ENCODE data around the gene KRT17.
"Not testable (repeated sequence)": the region's sequence is repeated elsewhere in the genome, so short reads cannot be mapped to it uniquely, and the experiment has no call there.

KRT17 gene

GRCh38 chr17:41622340-41623183 lies 1.8 kb downstream of the KRT17 start:
- H3K14ac ChIP-seq (ENCODE audit: low read length in 2 of 2); DNase-seq; H2BK5ac ChIP-seq (ENCODE audit: low read depth, low read length, poor library complexity, severe bottlenecking); H3K9ac ChIP-seq (ENCODE audit: low read length); H3K18ac ChIP-seq (ENCODE audit: low read depth in 1 of 2, low read length in 2 of 2); H2AFZ ChIP-seq (ENCODE audit: low read depth, low read length); H3K4me3 ChIP-seq (ENCODE audit: insufficient read depth in 1 of 2, low read depth in 1 of 2, low read length in 2 of 2); H2BK12ac ChIP-seq (ENCODE audit: low read length in 2 of 2); H3K9me3 ChIP-seq (ENCODE audit: control insufficient read depth, low read length); H2AK5ac ChIP-seq (ENCODE audit: low read length, severe bottlenecking); H3K4ac ChIP-seq (ENCODE audit: low read depth in 1 of 2, low read length in 2 of 2); H2BK120ac ChIP-seq (ENCODE audit: low read depth, low read length); H4K8ac ChIP-seq (ENCODE audit: low read length); H3K79me1 ChIP-seq (replicated peaks; ENCODE audit: low read length, poor library complexity, severe bottlenecking); H3K36me3 ChIP-seq (ENCODE audit: control insufficient read depth in 1 of 2, insufficient read depth in 2 of 2, low read depth in 1 of 2, low read length in 2 of 2); H3K27ac ChIP-seq (ENCODE audit: low read length, poor library complexity, severe bottlenecking); H4K91ac ChIP-seq (ENCODE audit: low read length); H3K23ac ChIP-seq (ENCODE audit: low read length in 2 of 2); H3K4me2 ChIP-seq (ENCODE audit: low read length, poor library complexity, severe bottlenecking): not testable (repeated sequence)
- Histone ChIP-seq H3K27me3 (ENCODE audit: control insufficient read depth in 1 of 2, insufficient read depth in 1 of 2, low read length in 2 of 2) (peaks cover 0 to 33% of the 10 kb centered on the region in 2 experiments), H3K4me1 (ENCODE audit: control insufficient read depth, insufficient read depth, low read depth, low read length) (peaks cover 41% of the 10 kb centered on the region), H2BK15ac (ENCODE audit: low read depth, poor library complexity, severe bottlenecking) (peak overlapping the region; percentile 9)
- 79% methylated on average over 17 of the region's 19 CpGs for WGBS

- Histone ChIP-seq H3K9ac (ENCODE audit: low read length) (no peak overlapping the region), H2BK5ac (ENCODE audit: low read depth, low read length, poor library complexity, severe bottlenecking) (no peak overlapping the region), H4K8ac (ENCODE audit: low read length) (no peak overlapping the region), H3K4me2 (ENCODE audit: low read length, poor library complexity, severe bottlenecking) (no peak overlapping the region), H2BK15ac (ENCODE audit: low read depth, poor library complexity, severe bottlenecking) (no peak overlapping the region), H3K18ac (ENCODE audit: low read depth in 1 of 2, low read length in 2 of 2) (no peak overlapping the region), H2BK12ac (ENCODE audit: low read length in 2 of 2) (no peak overlapping the region), H3K14ac (ENCODE audit: low read length in 2 of 2) (no peak overlapping the region), H2AK5ac (ENCODE audit: low read length, severe bottlenecking) (no peak overlapping the region), H3K79me1 (replicated peaks; ENCODE audit: low read length, poor library complexity, severe bottlenecking) (no peaks in the 10 kb centered on the region), H3K36me3 (ENCODE audit: control insufficient read depth in 1 of 2, insufficient read depth in 2 of 2, low read depth in 1 of 2, low read length in 2 of 2) (no peaks in the 10 kb centered on the region), H4K91ac (ENCODE audit: low read length) (no peak overlapping the region), H3K9me3 (ENCODE audit: control insufficient read depth, low read length) (no peaks in the 10 kb centered on the region), H3K4me1 (ENCODE audit: control insufficient read depth, insufficient read depth, low read depth, low read length) (peaks cover 37% of the 10 kb centered on the region), H3K27me3 (ENCODE audit: control insufficient read depth in 1 of 2, insufficient read depth in 1 of 2, low read length in 2 of 2) (peaks cover 5 to 33% of the 10 kb centered on the region in 2 experiments), H3K4me3 (ENCODE audit: insufficient read depth in 1 of 2, low read depth in 1 of 2, low read length in 2 of 2) (no peak overlapping the region), H2BK120ac (ENCODE audit: low read depth, low read length) (no peak overlapping the region), H3K27ac (ENCODE audit: low read length, poor library complexity, severe bottlenecking) (no peak overlapping the region), H2AFZ (ENCODE audit: low read depth, low read length) (no peak overlapping the region), H3K23ac (ENCODE audit: low read length in 2 of 2) (no peak overlapping the region), H3K4ac (ENCODE audit: low read depth in 1 of 2, low read length in 2 of 2) (no peak overlapping the region)
- WGBS: 78% methylated on average over 2 of the region's 2 CpGs
- no peak for DNase-seq
Measured at GRCh38 chr17:41621916-41622315, 2.5 kb downstream of the KRT17 start.

GRCh38 chr17:41621435-41621817 lies 2.9 kb downstream of the KRT17 start:
- not testable (repeated sequence) for H3K4ac ChIP-seq (ENCODE audit: low read depth in 1 of 2, low read length in 2 of 2); DNase-seq; H2BK15ac ChIP-seq (ENCODE audit: low read depth, poor library complexity, severe bottlenecking); H3K79me1 ChIP-seq (replicated peaks; ENCODE audit: low read length, poor library complexity, severe bottlenecking); H3K23ac ChIP-seq (ENCODE audit: low read length in 2 of 2); H2BK120ac ChIP-seq (ENCODE audit: low read depth, low read length); H3K9ac ChIP-seq (ENCODE audit: low read length); H3K4me2 ChIP-seq (ENCODE audit: low read length, poor library complexity, severe bottlenecking); H3K14ac ChIP-seq (ENCODE audit: low read length in 2 of 2); H3K27ac ChIP-seq (ENCODE audit: low read length, poor library complexity, severe bottlenecking); H3K36me3 ChIP-seq (ENCODE audit: control insufficient read depth in 1 of 2, insufficient read depth in 2 of 2, low read depth in 1 of 2, low read length in 2 of 2); H3K18ac ChIP-seq (ENCODE audit: low read depth in 1 of 2, low read length in 2 of 2); H3K9me3 ChIP-seq (ENCODE audit: control insufficient read depth, low read length); H2AFZ ChIP-seq (ENCODE audit: low read depth, low read length); H4K91ac ChIP-seq (ENCODE audit: low read length); H2BK12ac ChIP-seq (ENCODE audit: low read length in 2 of 2); H4K8ac ChIP-seq (ENCODE audit: low read length); H3K4me3 ChIP-seq (ENCODE audit: insufficient read depth in 1 of 2, low read depth in 1 of 2, low read length in 2 of 2)
- peaks cover 33% of the 10 kb centered on the region for H3K4me1 ChIP-seq (ENCODE audit: control insufficient read depth, insufficient read depth, low read depth, low read length)
- peaks cover 7 to 35% of the 10 kb centered on the region in 2 experiments for H3K27me3 ChIP-seq (ENCODE audit: control insufficient read depth in 1 of 2, insufficient read depth in 1 of 2, low read length in 2 of 2)
- H2BK5ac ChIP-seq (ENCODE audit: low read depth, low read length, poor library complexity, severe bottlenecking): peak overlapping the region; percentile 47
- WGBS: 93% methylated on average over 11 of the region's 11 CpGs
- H2AK5ac ChIP-seq (ENCODE audit: low read length, severe bottlenecking): peak overlapping the region; percentile 26

- Histone ChIP-seq H2BK12ac (ENCODE audit: low read length in 2 of 2) (no peak overlapping the region), H2BK15ac (ENCODE audit: low read depth, poor library complexity, severe bottlenecking) (no peak overlapping the region), H2BK120ac (ENCODE audit: low read depth, low read length) (no peak overlapping the region), H2AK5ac (ENCODE audit: low read length, severe bottlenecking) (peak overlapping the region; percentile 26), H3K4ac (ENCODE audit: low read depth in 1 of 2, low read length in 2 of 2) (no peak overlapping the region), H2BK5ac (ENCODE audit: low read depth, low read length, poor library complexity, severe bottlenecking) (peak overlapping the region; percentile 47), H3K79me1 (replicated peaks; ENCODE audit: low read length, poor library complexity, severe bottlenecking) (no peaks in the 10 kb centered on the region), H3K23ac (ENCODE audit: low read length in 2 of 2) (no peak overlapping the region), H3K4me1 (ENCODE audit: control insufficient read depth, insufficient read depth, low read depth, low read length) (peaks cover 30% of the 10 kb centered on the region), H2AFZ (ENCODE audit: low read depth, low read length) (no peak overlapping the region), H3K27ac (ENCODE audit: low read length, poor library complexity, severe bottlenecking) (no peak overlapping the region), H3K36me3 (ENCODE audit: control insufficient read depth in 1 of 2, insufficient read depth in 2 of 2, low read depth in 1 of 2, low read length in 2 of 2) (no peaks in the 10 kb centered on the region), H4K91ac (ENCODE audit: low read length) (no peak overlapping the region), H3K18ac (ENCODE audit: low read depth in 1 of 2, low read length in 2 of 2) (no peak overlapping the region), H3K4me3 (ENCODE audit: insufficient read depth in 1 of 2, low read depth in 1 of 2, low read length in 2 of 2) (no peak overlapping the region), H3K27me3 (ENCODE audit: control insufficient read depth in 1 of 2, insufficient read depth in 1 of 2, low read length in 2 of 2) (peaks cover 10 to 41% of the 10 kb centered on the region in 2 experiments), H4K8ac (ENCODE audit: low read length) (no peak overlapping the region), H3K4me2 (ENCODE audit: low read length, poor library complexity, severe bottlenecking) (no peak overlapping the region), H3K9ac (ENCODE audit: low read length) (no peak overlapping the region), H3K14ac (ENCODE audit: low read length in 2 of 2) (no peak overlapping the region), H3K9me3 (ENCODE audit: control insufficient read depth, low read length) (no peaks in the 10 kb centered on the region)
- DNase-seq: no peak
- 81% methylated on average over 21 of the region's 21 CpGs for WGBS
Measured at GRCh38 chr17:41620583-41621434, 3.6 kb downstream of the KRT17 start.

Measured in mesenchymal stem cell (in vitro differentiated cells and primary cell).